ENCODE results near the gene TOMM34.

DNA sequence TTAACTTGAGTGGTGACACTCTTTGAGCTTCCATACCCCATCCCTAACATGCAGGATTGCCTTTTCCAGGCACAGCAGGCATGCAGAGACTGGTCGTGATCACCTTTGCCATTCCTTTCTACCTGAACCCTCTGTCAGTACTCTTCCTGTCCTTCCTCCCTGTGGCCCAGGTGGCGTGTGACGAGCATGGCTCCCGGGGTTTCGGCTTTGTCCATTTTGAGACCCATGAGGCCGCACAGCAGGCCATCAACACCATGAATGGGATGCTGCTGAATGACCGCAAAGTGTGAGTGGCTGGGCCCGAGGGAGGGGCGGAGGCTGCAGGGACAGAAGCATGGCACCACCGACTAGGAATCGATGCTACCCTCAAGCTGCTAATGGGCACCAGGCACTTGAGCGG, 43.6 kb downstream of the TOMM34 start:
- TF ChIP-seq CREB1 (CRISPR knock-in tag; IDR thresholded peaks at IDR 0.05; ENCODE audit: low read depth) (no peak), EZH2 (IDR thresholded peaks at IDR 0.05; ENCODE audit: low read depth, unreplicated experiment) (no peak), POLR2AphosphoS5 (IDR thresholded peaks at IDR 0.05; ENCODE audit: low read depth) (no peak), JUNB (IDR thresholded peaks at IDR 0.05; ENCODE audit: unreplicated experiment) (no peak), ZNF331 (CRISPR knock-in tag; IDR thresholded peaks at IDR 0.05; ENCODE audit: low read depth) (no peak), EZH2phosphoT487 (IDR thresholded peaks at IDR 0.05; ENCODE audit: unreplicated experiment) (no peak), ZNF114 (CRISPR knock-in tag; IDR thresholded peaks at IDR 0.05) (no peak), STAT1 (IDR thresholded peaks at IDR 0.05; ENCODE audit: unreplicated experiment) (no peak), NANOG (IDR thresholded peaks at IDR 0.05; ENCODE audit: borderline replicate concordance) (no peak)
- TF ChIP-seq, protein P1, sequence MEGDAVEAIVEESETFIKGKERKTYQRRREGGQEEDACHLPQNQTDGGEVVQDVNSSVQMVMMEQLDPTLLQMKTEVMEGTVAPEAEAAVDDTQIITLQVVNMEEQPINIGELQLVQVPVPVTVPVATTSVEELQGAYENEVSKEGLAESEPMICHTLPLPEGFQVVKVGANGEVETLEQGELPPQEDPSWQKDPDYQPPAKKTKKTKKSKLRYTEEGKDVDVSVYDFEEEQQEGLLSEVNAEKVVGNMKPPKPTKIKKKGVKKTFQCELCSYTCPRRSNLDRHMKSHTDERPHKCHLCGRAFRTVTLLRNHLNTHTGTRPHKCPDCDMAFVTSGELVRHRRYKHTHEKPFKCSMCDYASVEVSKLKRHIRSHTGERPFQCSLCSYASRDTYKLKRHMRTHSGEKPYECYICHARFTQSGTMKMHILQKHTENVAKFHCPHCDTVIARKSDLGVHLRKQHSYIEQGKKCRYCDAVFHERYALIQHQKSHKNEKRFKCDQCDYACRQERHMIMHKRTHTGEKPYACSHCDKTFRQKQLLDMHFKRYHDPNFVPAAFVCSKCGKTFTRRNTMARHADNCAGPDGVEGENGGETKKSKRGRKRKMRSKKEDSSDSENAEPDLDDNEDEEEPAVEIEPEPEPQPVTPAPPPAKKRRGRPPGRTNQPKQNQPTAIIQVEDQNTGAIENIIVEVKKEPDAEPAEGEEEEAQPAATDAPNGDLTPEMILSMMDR (conservative IDR thresholded peaks at IDR 0.05; ENCODE audit: low read depth in 2 of 2): no peak
- TF ChIP-seq, protein P2, sequence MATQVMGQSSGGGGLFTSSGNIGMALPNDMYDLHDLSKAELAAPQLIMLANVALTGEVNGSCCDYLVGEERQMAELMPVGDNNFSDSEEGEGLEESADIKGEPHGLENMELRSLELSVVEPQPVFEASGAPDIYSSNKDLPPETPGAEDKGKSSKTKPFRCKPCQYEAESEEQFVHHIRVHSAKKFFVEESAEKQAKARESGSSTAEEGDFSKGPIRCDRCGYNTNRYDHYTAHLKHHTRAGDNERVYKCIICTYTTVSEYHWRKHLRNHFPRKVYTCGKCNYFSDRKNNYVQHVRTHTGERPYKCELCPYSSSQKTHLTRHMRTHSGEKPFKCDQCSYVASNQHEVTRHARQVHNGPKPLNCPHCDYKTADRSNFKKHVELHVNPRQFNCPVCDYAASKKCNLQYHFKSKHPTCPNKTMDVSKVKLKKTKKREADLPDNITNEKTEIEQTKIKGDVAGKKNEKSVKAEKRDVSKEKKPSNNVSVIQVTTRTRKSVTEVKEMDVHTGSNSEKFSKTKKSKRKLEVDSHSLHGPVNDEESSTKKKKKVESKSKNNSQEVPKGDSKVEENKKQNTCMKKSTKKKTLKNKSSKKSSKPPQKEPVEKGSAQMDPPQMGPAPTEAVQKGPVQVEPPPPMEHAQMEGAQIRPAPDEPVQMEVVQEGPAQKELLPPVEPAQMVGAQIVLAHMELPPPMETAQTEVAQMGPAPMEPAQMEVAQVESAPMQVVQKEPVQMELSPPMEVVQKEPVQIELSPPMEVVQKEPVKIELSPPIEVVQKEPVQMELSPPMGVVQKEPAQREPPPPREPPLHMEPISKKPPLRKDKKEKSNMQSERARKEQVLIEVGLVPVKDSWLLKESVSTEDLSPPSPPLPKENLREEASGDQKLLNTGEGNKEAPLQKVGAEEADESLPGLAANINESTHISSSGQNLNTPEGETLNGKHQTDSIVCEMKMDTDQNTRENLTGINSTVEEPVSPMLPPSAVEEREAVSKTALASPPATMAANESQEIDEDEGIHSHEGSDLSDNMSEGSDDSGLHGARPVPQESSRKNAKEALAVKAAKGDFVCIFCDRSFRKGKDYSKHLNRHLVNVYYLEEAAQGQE (IDR thresholded peaks at IDR 0.05; ENCODE audit: unreplicated experiment): no peak
- TF ChIP-seq, protein P3, sequence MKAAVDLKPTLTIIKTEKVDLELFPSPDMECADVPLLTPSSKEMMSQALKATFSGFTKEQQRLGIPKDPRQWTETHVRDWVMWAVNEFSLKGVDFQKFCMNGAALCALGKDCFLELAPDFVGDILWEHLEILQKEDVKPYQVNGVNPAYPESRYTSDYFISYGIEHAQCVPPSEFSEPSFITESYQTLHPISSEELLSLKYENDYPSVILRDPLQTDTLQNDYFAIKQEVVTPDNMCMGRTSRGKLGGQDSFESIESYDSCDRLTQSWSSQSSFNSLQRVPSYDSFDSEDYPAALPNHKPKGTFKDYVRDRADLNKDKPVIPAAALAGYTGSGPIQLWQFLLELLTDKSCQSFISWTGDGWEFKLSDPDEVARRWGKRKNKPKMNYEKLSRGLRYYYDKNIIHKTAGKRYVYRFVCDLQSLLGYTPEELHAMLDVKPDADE (IDR thresholded peaks at IDR 0.05): no peak
- TF ChIP-seq, protein P4, sequence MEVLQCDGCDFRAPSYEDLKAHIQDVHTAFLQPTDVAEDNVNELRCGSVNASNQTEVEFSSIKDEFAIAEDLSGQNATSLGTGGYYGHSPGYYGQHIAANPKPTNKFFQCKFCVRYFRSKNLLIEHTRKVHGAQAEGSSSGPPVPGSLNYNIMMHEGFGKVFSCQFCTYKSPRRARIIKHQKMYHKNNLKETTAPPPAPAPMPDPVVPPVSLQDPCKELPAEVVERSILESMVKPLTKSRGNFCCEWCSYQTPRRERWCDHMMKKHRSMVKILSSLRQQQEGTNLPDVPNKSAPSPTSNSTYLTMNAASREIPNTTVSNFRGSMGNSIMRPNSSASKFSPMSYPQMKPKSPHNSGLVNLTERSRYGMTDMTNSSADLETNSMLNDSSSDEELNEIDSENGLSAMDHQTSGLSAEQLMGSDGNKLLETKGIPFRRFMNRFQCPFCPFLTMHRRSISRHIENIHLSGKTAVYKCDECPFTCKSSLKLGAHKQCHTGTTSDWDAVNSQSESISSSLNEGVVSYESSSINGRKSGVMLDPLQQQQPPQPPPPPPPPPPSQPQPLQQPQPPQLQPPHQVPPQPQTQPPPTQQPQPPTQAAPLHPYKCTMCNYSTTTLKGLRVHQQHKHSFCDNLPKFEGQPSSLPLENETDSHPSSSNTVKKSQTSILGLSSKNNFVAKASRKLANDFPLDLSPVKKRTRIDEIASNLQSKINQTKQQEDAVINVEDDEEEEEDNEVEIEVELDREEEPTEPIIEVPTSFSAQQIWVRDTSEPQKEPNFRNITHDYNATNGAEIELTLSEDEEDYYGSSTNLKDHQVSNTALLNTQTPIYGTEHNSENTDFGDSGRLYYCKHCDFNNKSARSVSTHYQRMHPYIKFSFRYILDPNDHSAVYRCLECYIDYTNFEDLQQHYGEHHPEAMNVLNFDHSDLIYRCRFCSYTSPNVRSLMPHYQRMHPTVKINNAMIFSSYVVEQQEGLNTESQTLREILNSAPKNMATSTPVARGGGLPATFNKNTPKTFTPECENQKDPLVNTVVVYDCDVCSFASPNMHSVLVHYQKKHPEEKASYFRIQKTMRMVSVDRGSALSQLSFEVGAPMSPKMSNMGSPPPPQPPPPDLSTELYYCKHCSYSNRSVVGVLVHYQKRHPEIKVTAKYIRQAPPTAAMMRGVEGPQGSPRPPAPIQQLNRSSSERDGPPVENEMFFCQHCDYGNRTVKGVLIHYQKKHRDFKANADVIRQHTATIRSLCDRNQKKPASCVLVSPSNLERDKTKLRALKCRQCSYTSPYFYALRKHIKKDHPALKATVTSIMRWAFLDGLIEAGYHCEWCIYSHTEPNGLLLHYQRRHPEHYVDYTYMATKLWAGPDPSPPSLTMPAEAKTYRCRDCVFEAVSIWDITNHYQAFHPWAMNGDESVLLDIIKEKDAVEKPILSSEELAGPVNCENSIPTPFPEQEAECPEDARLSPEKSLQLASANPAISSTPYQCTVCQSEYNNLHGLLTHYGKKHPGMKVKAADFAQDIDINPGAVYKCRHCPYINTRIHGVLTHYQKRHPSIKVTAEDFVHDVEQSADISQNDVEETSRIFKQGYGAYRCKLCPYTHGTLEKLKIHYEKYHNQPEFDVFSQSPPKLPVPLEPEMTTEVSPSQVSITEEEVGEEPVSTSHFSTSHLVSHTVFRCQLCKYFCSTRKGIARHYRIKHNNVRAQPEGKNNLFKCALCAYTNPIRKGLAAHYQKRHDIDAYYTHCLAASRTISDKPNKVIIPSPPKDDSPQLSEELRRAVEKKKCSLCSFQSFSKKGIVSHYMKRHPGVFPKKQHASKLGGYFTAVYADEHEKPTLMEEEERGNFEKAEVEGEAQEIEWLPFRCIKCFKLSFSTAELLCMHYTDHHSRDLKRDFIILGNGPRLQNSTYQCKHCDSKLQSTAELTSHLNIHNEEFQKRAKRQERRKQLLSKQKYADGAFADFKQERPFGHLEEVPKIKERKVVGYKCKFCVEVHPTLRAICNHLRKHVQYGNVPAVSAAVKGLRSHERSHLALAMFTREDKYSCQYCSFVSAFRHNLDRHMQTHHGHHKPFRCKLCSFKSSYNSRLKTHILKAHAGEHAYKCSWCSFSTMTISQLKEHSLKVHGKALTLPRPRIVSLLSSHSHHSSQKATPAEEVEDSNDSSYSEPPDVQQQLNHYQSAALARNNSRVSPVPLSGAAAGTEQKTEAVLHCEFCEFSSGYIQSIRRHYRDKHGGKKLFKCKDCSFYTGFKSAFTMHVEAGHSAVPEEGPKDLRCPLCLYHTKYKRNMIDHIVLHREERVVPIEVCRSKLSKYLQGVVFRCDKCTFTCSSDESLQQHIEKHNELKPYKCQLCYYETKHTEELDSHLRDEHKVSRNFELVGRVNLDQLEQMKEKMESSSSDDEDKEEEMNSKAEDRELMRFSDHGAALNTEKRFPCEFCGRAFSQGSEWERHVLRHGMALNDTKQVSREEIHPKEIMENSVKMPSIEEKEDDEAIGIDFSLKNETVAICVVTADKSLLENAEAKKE (CRISPR knock-in tag; IDR thresholded peaks at IDR 0.05): no peak

Measured in GM23338 (cell line).